Ishikawa (cell line): ENCODE data around the gene LCN1.

Experiments
- CEBPB ChIP-seq: IDR thresholded peaks from 2 replicates; pipeline ENCODE4 v1.6.1; 2012
- CREB1 ChIP-seq: IDR thresholded peaks from 2 replicates; pipeline ENCODE4 v1.6.1; 2012; ENCODE audit warnings: low read depth
- EGR1 ChIP-seq: IDR thresholded peaks from 2 replicates; pipeline ENCODE4 v1.6.1; 2012
- FOXM1 ChIP-seq: IDR thresholded peaks from 2 replicates; pipeline ENCODE4 v1.6.1; 2012; ENCODE audit warnings: low read depth, borderline replicate concordance
- NFIC ChIP-seq: IDR thresholded peaks from 2 replicates; pipeline ENCODE4 v1.6.1; 2012
- RAD21 ChIP-seq: IDR thresholded peaks from 2 replicates; pipeline ENCODE4 v1.6.1; 2012; ENCODE audit warnings: low read depth
- TAF1 ChIP-seq: IDR thresholded peaks from 2 replicates; pipeline ENCODE4 v1.6.1; 2012; ENCODE audit warnings: low read depth, mild to moderate bottlenecking
- TCF12 ChIP-seq: IDR thresholded peaks from 2 replicates; pipeline ENCODE4 v1.6.1; 2012; ENCODE audit warnings: low read depth
- TEAD4 ChIP-seq: IDR thresholded peaks from 2 replicates; pipeline ENCODE4 v1.6.1; 2012
- YY1 ChIP-seq: IDR thresholded peaks from 2 replicates; pipeline ENCODE4 v1.6.1; 2012; ENCODE audit warnings: low read depth
- ZBTB7A ChIP-seq: IDR thresholded peaks from 2 replicates; pipeline ENCODE4 v1.6.1; 2012; ENCODE audit warnings: low read depth
- TF ChIP-seq, protein P1 (sequence below): IDR thresholded peaks from 2 replicates; pipeline ENCODE4 v1.6.1; 2012
- TF ChIP-seq, protein P2 (sequence below): IDR thresholded peaks from 2 replicates; pipeline ENCODE4 v1.6.1; 2012; ENCODE audit warnings: low read depth, mild to moderate bottlenecking
- TF ChIP-seq, protein P3 (sequence below): IDR thresholded peaks from 2 replicates; pipeline ENCODE4 v1.6.1; 2012

Gene LCN1

DNA sequence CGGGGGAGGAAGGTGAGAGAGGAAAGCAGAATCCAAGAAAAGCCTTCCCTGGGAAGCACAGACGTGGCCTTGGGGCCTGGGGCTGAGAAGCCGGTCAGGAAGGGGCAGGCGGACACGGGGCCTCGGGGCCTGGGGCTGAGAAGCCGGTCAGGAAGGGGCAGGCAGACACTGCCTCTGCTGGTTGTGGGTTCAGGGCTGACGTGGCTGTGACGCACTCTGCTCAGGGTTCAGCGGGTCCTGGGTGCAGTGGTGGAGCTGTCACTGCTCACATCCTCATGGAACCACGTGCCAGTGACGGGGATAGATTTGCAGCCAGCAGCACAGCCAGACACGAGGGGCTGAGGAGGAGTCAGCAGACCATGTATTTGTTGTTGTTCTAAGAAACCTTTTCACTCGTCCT is 53.1 kb downstream of the LCN1 start:
- no peak for TF ChIP-seq CREB1
- TF ChIP-seq, protein P1, sequence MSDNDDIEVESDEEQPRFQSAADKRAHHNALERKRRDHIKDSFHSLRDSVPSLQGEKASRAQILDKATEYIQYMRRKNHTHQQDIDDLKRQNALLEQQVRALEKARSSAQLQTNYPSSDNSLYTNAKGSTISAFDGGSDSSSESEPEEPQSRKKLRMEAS: no peak
- TF ChIP-seq ZBTB7A: no peak
- TF ChIP-seq, protein P2, sequence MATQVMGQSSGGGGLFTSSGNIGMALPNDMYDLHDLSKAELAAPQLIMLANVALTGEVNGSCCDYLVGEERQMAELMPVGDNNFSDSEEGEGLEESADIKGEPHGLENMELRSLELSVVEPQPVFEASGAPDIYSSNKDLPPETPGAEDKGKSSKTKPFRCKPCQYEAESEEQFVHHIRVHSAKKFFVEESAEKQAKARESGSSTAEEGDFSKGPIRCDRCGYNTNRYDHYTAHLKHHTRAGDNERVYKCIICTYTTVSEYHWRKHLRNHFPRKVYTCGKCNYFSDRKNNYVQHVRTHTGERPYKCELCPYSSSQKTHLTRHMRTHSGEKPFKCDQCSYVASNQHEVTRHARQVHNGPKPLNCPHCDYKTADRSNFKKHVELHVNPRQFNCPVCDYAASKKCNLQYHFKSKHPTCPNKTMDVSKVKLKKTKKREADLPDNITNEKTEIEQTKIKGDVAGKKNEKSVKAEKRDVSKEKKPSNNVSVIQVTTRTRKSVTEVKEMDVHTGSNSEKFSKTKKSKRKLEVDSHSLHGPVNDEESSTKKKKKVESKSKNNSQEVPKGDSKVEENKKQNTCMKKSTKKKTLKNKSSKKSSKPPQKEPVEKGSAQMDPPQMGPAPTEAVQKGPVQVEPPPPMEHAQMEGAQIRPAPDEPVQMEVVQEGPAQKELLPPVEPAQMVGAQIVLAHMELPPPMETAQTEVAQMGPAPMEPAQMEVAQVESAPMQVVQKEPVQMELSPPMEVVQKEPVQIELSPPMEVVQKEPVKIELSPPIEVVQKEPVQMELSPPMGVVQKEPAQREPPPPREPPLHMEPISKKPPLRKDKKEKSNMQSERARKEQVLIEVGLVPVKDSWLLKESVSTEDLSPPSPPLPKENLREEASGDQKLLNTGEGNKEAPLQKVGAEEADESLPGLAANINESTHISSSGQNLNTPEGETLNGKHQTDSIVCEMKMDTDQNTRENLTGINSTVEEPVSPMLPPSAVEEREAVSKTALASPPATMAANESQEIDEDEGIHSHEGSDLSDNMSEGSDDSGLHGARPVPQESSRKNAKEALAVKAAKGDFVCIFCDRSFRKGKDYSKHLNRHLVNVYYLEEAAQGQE: no peak
- no peak for TF ChIP-seq NFIC
- no peak for TF ChIP-seq YY1
- TF ChIP-seq FOXM1: no peak
- TF ChIP-seq, protein P3, sequence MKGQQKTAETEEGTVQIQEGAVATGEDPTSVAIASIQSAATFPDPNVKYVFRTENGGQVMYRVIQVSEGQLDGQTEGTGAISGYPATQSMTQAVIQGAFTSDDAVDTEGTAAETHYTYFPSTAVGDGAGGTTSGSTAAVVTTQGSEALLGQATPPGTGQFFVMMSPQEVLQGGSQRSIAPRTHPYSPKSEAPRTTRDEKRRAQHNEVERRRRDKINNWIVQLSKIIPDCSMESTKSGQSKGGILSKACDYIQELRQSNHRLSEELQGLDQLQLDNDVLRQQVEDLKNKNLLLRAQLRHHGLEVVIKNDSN: no peak
- TF ChIP-seq TEAD4: no peak

DNA sequence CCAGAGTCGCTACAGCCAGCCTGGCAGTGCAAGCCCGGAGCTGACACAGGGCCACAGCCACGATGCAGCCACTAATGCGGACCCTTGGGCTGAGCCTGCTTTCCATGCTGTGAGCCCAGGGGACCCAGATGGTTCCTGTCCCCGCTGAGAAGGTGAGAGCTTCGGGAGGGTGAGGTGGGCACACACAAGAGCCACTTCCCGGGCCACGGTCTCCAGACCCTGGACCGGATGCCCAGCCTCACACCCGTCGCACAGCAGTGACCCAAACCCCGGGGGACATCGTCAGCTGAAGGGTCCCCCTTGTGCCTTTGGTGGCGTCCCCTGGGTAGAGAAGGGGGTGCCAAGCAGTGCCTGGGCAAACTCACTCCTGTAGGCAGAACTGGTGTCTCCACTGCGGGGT is 53.7 kb downstream of the LCN1 start:
- TF ChIP-seq EGR1: no peak
- TF ChIP-seq, protein P1: no peak
- TF ChIP-seq CREB1: no peak
- no peak for TF ChIP-seq TAF1
- TF ChIP-seq, protein P2: no peak
- TF ChIP-seq, protein P3: no peak
- TF ChIP-seq RAD21: no peak
- TF ChIP-seq CEBPB: no peak
- TF ChIP-seq TEAD4: no peak
- TF ChIP-seq TCF12: no peak
- TF ChIP-seq NFIC: no peak
